ENCODE measurements around the gene RRP1.

Gene RRP1

DNA sequence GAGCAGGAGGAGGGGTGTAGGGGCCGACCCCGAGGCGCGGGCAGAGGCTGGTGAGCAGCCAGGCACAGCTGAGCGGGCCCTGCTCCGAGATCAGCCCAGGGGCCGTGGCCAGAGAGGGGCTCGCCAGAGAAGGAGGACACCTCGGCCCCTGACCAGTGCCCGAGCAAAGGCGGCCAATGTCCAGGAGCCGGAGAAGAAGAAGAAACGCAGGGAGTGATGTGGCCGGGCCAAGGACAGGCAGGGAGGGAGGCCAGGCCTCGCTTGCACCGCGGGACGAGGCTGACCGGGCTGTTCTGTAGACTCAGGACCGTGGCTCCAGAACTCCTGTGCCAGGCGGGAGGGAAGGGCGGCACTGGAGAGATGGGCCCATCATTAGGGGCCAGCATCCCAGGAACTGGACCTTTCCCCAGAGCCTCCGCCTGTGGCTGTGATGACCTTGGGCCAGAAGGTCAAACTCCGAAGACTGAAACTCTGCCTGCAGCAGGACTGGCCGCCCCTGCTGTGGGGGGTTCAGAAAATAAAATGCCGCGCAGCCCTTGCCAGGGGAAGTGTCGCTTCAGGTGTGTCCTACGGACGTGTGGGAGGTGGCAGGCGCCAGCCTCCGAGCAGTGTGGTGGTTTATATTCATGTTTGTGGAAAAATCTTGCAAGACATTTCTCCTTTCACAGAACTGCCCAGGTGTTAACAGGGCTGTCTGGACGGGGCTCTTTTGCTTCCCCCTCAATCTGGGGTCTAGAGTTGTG lies 14.4 kb downstream of the RRP1 start:
- no peak for DNase-seq

GRCh38 chr21:43805275-43805800 lies 16.0 kb downstream of the RRP1 start:
- no peak for DNase-seq

- DNase-seq, result no peak
These were observed 16.8 kb downstream of the RRP1 start for GRCh38 chr21:43806017-43806710.

DNA sequence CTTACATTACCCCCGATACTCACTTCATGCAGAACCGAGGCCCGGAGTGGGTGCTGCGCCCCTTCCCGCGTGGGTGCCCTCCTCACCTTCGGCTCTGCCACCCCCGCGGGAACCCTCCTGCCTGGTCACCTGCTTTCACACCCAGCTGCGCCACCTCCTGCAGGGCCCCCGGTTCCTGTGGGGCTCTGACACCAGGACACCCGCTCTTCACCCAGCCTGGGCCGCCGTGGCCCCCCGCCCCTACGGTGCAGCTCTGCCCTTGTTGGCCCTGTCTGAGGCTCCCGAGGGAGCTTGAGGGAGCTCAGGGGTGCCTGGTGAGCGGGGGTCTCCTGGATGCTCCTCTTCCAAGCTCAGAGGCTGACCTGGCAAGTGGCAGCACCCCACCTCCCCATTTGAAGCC lies 19.0 kb downstream of the RRP1 start:
- no peak for DNase-seq

GRCh38 chr21:43808832-43809251 lies 19.5 kb downstream of the RRP1 start:
- no peak for DNase-seq

DNA sequence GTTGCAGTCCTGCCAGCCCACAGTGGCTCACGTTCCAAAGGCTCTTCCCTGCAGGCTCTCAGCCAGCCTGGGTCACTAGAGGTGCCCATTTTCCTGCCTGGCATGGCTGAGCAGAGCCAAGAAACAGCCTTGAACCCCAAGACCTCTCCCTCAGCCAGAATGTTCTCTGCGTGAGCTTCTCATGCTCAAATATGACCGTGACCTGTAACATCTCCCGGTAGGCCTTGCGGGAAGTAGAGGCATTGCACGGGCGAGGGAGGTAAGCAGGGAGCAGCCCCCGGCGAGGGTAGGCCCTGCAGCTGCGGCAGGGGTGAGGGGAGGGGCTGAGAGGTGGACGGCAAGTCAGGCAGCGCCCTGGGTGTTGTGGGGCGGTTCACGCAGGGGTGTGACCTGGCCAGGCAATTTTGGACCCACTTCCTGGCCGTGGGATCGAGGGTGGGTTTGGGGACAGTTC lies 20.0 kb downstream of the RRP1 start:
- DNase-seq, result no peak

DNA sequence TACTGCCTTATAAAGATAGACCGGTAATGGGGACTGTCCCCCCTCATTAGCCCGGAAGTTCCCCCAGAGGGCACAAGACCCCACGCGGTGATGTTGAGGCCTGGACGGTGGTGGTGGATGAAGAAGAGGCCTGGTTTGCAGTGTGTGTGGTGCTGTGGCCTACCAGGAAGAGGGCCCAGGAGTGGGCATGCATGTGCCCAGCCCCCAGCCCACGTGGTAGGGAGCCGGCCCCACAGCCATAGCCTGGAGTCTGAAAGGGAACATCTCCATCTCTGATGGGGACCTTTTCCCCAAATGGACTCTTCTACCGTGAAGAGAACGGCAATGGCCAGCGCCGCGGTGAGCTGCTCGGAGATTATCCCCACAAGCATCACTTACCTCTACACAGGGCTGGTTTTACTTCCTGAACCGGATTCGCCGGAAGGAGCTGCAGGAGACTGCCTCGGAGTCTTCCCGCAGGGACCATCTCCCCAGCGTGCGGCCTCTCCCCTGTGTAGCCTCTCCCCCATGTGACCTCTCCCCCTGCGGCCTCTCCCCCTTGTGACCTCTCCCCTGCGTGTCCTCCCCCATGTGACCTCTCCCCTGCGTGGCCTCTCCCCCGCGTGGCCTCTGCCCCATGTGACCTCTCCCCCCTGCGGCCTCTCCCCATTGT lies 20.6 kb downstream of the RRP1 start:
- no peak for DNase-seq

DNA sequence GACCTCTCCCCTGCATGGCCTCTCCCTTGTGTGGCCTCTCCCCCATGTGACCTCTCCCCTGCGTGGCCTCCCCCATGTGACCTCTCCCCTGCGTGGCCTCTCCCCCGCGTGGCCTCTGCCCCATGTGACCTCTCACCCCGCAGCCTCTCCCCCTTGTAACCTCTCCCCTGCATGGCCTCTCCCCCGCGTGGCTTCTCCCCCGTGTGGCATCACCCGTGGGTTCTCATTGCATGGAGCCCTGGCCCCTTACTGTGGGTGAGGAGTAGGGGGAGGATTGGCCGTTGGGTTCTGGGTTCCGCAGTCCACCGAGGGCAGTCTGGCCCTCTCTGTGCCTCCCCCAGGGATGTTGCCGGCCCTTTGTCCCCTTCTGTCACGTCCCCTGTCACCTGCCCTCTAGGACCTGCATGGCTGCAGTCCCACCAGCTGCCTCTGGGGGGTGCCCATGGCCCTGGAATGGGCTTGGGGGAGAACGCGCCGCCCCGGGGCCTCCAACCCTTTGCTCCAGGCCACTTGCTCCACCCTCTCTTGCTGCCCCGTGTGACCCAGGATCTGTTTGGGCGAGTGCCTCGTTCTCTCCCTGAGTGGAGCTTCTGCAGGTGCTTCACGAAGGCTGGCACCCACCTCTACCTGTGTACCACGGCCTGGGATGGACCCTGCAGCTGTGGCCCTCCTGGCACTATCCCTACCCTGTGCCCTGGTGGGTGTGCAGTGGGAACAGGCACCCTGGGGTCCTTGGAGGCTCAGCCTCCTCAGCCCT lies 21.3 kb downstream of the RRP1 start:
- peak; percentile 18 for DNase-seq

DNA sequence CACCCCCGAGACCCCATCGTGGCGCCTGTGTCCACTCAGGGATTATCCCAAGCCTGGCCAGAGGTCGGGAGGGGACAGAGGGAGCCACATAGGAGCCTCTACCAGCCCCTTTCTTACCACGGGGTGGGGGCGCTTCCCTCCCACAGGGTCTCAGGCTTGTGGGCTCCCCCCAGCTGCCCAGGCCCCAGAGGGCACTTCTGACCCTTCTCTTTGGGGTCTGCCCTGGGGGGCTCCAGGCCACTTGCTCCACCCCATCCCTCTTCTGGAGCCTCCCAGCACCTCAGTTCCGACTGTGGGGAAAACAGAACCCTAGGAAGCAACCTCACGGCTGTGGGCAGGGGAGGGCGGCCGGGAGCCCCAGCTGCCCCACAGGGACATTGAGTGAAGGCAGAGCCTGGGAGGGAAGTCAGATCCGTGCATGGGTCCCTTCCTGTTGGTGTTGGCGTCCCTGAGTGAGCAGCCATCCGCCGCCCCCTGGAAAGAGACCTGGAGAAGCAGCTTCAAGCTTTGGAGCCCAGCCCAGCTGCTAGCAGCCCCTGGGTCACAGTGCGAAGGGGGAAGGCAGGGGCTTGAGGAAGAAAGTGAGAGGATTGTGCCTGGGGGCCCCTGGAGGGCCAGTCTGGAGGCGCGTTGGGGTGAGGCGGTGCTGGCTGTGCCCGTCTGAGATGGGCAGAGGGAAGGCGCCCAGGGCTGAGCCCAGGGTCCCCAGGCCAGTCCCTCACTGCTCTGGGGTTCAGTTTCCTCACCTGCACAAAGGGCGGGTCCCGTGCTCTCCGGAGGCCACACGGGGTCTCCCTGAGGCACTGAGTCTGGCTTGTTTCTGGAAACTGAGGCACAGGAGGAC lies 22.1 kb downstream of the RRP1 start:
- no peak for DNase-seq

DNA sequence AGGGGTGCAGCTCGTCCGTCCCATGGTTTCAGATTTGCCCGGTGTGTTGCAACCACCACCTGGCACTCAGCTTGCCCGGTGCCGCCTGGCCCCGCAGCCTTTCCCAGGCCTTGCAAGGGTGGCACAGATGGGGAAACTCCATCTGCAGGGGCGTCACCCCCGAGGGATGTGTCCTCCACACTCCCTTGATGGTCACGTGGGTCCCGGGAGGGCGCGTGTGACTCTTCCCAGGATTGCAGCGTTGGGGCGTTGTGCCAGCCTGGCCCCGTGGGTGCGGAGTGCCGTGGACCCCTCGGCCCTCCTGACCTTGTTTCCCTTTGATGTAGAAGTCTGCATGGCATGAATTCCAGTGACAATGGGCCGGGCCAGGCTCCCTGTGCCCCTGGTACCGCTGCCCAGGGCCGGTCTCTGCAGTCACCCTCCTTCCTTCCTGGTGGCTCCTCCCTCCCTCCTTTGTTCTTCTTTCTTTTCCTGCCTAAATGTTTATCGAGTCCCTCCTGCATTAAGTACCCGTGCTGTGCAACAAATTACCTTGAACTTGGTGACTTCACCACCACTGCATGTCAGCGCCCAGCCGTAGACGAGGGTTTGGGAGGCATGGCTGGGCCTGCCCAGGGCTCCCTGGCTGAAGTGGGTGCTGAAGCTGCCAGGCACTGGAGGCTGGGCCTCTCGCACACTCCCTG lies 22.9 kb downstream of the RRP1 start:
- DNase-seq, result peak; percentile 46

DNA sequence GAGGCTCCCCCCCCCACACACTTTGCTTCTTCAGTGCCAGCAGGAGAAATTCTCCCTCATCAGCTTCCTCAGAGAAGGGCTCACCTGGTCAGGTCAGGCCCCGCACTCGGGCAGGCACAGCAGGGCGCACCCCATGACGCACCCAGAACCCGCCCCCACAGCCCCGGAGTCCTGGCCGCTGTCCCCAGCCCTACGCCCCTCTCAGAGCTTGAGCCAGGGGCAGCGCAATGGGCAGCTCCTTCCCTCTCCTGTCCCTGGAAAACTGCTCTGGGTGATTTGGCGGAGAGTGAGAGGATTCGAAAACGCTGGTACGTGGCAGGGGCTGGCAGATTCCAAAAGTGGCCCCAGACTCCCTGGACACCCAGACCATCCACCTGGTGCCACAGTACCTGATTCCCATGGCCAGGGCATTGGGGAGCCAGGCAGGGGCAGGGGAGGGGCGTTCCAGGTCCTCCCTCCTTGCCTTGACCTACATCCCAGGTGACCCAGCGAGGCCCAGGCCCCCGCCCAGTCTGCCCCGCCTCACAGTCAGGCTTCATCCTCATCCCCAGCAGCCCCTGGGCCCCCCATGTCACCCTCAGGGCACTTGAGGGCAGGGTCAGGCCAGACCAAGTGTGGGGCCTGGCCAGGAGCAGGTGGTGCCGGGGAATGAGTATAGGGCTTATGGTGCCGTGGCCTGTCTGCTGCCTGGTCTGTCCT lies 23.7 kb downstream of the RRP1 start:
- DNase-seq, result no peak

DNA sequence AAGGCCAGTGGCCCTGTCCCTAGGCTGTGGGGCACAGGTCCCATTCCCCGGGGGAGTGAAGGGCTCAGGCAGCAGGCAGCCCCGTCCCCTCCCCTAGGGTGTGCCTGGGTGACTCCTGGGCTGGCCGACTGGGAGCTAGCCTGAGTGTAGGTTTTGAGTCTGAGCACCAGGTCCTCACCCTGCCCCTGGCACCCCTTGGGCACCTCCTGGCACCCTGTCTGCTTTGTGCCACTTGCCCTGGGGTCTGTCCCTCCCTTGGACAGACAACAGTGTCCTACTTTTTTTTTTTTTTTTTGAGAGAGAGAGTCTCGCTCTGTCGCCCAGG lies 24.2 kb downstream of the RRP1 start:
- DNase-seq, result no peak

GRCh38 chr21:43814215-43815106 lies 25.1 kb downstream of the RRP1 start:
- no peak for DNase-seq

GRCh38 chr21:43815107-43815613 lies 25.8 kb downstream of the RRP1 start:
- DNase-seq, result no peak

DNA sequence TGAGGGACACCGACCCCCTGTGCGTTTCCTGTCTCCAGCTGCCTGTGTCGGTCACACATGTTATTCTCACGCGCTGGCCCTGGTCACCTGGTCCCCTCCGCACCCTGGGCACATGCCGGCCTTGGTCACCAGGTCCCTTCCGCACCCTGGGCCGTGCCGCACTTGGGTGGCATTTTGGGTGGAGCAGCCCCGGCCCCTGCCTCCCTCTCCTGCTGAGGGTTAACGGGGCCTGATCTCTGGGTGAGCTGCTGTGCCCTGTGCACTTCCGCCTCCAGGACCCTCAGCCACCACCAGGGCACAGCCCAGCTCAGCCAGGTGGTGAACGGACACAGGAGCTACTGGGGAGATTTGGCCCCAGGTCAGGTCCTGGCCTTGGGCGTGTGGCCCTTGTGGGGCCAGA lies 26.6 kb downstream of the RRP1 start:
- DNase-seq, result no peak

- no peak for DNase-seq
These were observed 27.3 kb downstream of the RRP1 start for GRCh38 chr21:43816611-43817071.

GRCh38 chr21:43817157-43818086 lies 28.0 kb downstream of the RRP1 start:
- DNase-seq, result no peak

DNA sequence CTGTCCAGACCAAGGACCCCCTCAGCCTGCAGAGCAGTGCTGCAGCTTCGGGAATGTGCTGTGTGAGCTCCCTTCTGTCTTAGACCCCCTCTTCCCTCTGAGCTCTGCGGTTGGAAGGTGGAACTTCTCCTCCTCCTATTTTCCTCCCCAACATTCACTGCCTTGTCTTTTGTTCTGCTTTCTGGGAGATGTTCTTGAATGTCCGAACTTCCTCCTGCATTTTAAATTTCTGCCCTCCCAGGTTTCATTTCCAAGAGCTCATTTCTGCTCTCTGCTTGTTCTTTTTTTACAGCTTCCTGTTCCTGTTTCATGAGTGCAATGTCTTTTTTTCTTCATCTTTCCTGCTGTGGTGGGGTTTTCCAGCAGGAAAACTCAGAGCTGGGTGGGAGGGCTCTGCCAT lies 29.3 kb downstream of the RRP1 start:
- no peak for DNase-seq
